Fibroblast of skin of right quadriceps (primary cell): ENCODE data around the gene WAC.

ENCODE experiments used
- DNase-seq: peaks from one replicate; pipeline ENCODE4 v3.0.0-alpha.2; 2013

Gene WAC

DNA sequence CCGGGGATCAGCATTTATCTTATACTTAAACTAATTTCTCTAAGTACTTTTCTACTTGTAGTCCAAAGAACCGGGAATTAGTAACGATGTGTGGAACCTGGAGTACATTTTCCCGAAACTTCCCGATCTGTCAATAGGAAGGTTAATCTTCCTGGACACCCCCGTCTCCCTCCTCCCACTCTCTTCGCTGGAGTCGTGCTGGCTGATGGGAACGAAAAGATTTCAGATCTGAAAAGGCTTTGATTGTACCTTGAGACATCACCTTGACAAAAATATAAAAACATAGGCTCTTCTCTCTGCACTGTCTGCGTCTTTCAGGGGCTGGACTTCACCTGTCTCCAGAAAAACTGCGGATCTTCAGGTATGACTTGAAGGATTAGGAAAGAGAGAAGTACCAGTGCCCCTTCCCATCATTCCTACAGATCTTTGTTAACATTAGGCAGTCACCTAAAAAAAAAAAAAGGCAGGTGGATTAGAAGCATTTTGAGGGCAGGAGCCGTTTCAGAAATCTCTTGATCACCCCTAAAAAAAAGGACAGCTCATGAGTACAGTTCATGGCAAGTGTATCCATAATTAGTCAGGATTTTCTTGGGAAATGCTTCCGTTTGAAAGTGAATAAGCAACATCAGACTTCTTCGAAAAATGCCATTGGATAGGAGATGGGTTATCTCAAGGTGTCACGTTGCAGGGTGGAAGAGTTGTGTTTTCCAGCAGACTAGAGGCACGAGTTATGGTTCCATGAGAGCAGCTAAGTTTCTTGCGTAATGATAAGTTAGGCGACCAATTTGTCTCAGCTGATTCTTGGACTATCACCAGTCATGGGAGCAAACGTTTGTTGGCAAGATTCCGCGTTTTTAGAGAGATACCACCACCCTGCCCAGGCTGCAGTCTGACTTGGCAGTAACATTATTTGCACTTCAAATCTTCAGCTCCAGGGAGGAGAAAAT lies 136.6 kb downstream of the WAC start:
- no peak for DNase-seq
